GM12891 (cell line): ENCODE data around the gene SMAD9.

Source experiments
- DNase-seq: peaks from one replicate; pipeline ENCODE4 v3.0.0; 2011; ENCODE audit warnings: low spot score; ENCODE audit not compliant: insufficient read length
- FAIRE-seq: peaks from 2 replicates; lab custom pipeline; 2011; peaks lifted over from hg19 to GRCh38; lab: Jason Lieb, UNC
- PAX5 ChIP-seq: IDR thresholded peaks from 2 replicates; pipeline ENCODE4 v1.6.1; 2011; ENCODE audit warnings: low read length, moderate library complexity, mild to moderate bottlenecking; ENCODE audit not compliant: insufficient read depth, severe bottlenecking
- POLR2A ChIP-seq: IDR thresholded peaks from 2 replicates; pipeline ENCODE4 v1.6.1; 2011; ENCODE audit warnings: low read depth, low read length, control low read depth
- POLR2AphosphoS5 ChIP-seq: IDR thresholded peaks from 2 replicates; pipeline ENCODE4 v1.6.1; 2011; ENCODE audit warnings: low read depth, low read length, control low read depth
- POU2F2 ChIP-seq: IDR thresholded peaks from 2 replicates; pipeline ENCODE4 v1.6.1; 2011; ENCODE audit warnings: low read depth, mild to moderate bottlenecking, control low read depth, low read length, moderate library complexity
- SPI1 ChIP-seq: IDR thresholded peaks from 2 replicates; pipeline ENCODE4 v1.6.1; 2011; ENCODE audit warnings: low read depth, low read length, control low read depth
- TAF1 ChIP-seq: IDR thresholded peaks from 2 replicates; pipeline ENCODE4 v1.6.1; 2011; ENCODE audit warnings: low read depth, low read length, control low read depth

SMAD9 gene

GRCh38 chr13:36921631-36922301 lies 1.7 kb upstream of the SMAD9 start:
- TF ChIP-seq PAX5 = no peak
- TF ChIP-seq SPI1 = no peak
- TF ChIP-seq POLR2A = no peak
- no peak for TF ChIP-seq TAF1
- no peak for TF ChIP-seq POLR2AphosphoS5
- no peak for TF ChIP-seq POU2F2
- FAIRE-seq (no peak), DNase-seq (no peak)

GRCh38 chr13:36920616-36921185 lies 663 bp upstream of the SMAD9 start:
- TF ChIP-seq POLR2AphosphoS5 = no peak
- TF ChIP-seq POU2F2 = no peak
- TF ChIP-seq SPI1 = no peak
- FAIRE-seq (no peak), DNase-seq (no peak)

GRCh38 chr13:36919171-36919832 lies 736 bp downstream of the SMAD9 start:
- TF ChIP-seq POLR2A = no peak
- no peak for TF ChIP-seq SPI1
- no peak for TF ChIP-seq PAX5
- no peak for TF ChIP-seq POLR2AphosphoS5
- no peak for TF ChIP-seq POU2F2
- no peak for TF ChIP-seq TAF1
- FAIRE-seq (no peak), DNase-seq (no peak)

GRCh38 chr13:36918246-36919131 lies 1.5 kb downstream of the SMAD9 start:
- no peak for FAIRE-seq
- TF ChIP-seq SPI1 = no peak
- DNase-seq = no peak

GRCh38 chr13:36917311-36917710 lies 2.7 kb downstream of the SMAD9 start:
- DNase-seq (no peak), FAIRE-seq (no peak)
- TF ChIP-seq POLR2AphosphoS5 (no peak), TAF1 (no peak), SPI1 (no peak), POLR2A (no peak), POU2F2 (no peak), PAX5 (no peak)

GRCh38 chr13:36915896-36916640 lies 4.0 kb downstream of the SMAD9 start:
- FAIRE-seq (no peak), DNase-seq (no peak)
- no peak for TF ChIP-seq SPI1
- no peak for TF ChIP-seq TAF1
- no peak for TF ChIP-seq POLR2AphosphoS5
- no peak for TF ChIP-seq POLR2A
- TF ChIP-seq PAX5 = no peak
- no peak for TF ChIP-seq POU2F2

GRCh38 chr13:36915106-36915505 lies 4.9 kb downstream of the SMAD9 start:
- TF ChIP-seq POLR2AphosphoS5 = no peak
- TF ChIP-seq PAX5 = no peak
- no peak for TF ChIP-seq POLR2A
- TF ChIP-seq TAF1 = no peak
- no peak for TF ChIP-seq SPI1
- no peak for TF ChIP-seq POU2F2
- FAIRE-seq (no peak), DNase-seq (no peak)

GRCh38 chr13:36914648-36915047 lies 5.4 kb downstream of the SMAD9 start:
- TF ChIP-seq SPI1 (no peak), TAF1 (no peak), POLR2AphosphoS5 (no peak), PAX5 (no peak), POLR2A (no peak), POU2F2 (no peak)
- DNase-seq (no peak), FAIRE-seq (no peak)

- no peak for FAIRE-seq
- DNase-seq = no peak
- TF ChIP-seq PAX5 (no peak), SPI1 (no peak), POU2F2 (no peak), POLR2AphosphoS5 (no peak), TAF1 (no peak), POLR2A (no peak)
Measured at GRCh38 chr13:36913463-36913862, 6.6 kb downstream of the SMAD9 start.
